MM.1S (cell line): ENCODE measurements around the gene TPRG1.

Source experiments
- CTCF ChIP-seq: fragments of 300-600 bp; sonication (generic); IDR thresholded peaks from 2 replicates; pipeline ENCODE4 v1.5.1; 2016; ENCODE audit warnings: antibody characterized with exemption, low read length, mixed read lengths
- EZH2phosphoT487 ChIP-seq: fragments of 300-600 bp; sonication (generic); IDR thresholded peaks from 2 replicates; pipeline ENCODE4 v1.6.1; 2018; ENCODE audit warnings: antibody characterized with exemption, low read length

GRCh38 chr3:189340680-189341460 is 169.1 kb downstream of the TPRG1 start:
- TF ChIP-seq CTCF (peak; percentile 31), EZH2phosphoT487 (no peak)
